Thoracic aorta (tissue), 2 donors: Measurements from ENCODE around the gene MRPL55. TPM values are rescaled to one million over a fixed set of nuclear protein-coding genes. Genes with fewer than 3 reads are reported as not detected.

Experiments used
- ATAC-seq: fragments of 150-250 bp; one replicate; pipeline ENCODE4 v1.8.0; 2017; ENCODE audit warnings: low read depth; ENCODE audit not compliant: insufficient number of reproducible peaks, low FRiP score
- DNase-seq: peaks from one replicate; pipeline ENCODE4 v3.0.0-alpha.2; 2020; ENCODE audit warnings: low spot score
- H3K27ac ChIP-seq, 2 donors: fragments of 200-600 bp; sonication (generic); 1 replicate in 1 of 2; 2 replicates in 1 of 2; pipeline ENCODE4 v1.5.1; 2016; ENCODE audit warnings: mild to moderate bottlenecking in 2 of 2, moderate library complexity in 2 of 2
- H3K27me3 ChIP-seq: fragments of 200-600 bp; sonication (generic); replicated peaks from 2 replicates; pipeline ENCODE4 v1.6.0; 2016; ENCODE audit warnings: mild to moderate bottlenecking; ENCODE audit not compliant: insufficient read depth
- H3K36me3 ChIP-seq: fragments of 200-600 bp; sonication (generic); one replicate; pipeline ENCODE4 v1.5.1; 2016
- H3K4me1 ChIP-seq, 2 donors: fragments of 200-600 bp; sonication (generic); 1 replicate in 1 of 2; 2 replicates in 1 of 2; pipeline versions ENCODE4 v1.5.1 to v1.6.0; 2016; ENCODE audit warnings: low read depth in 2 of 2, mild to moderate bottlenecking in 1 of 2; ENCODE audit not compliant: control insufficient read depth in 1 of 2
- H3K4me3 ChIP-seq: fragments of 200-600 bp; sonication (generic); 2 replicates; pipeline ENCODE4 v1.5.1; 2016; ENCODE audit warnings: mild to moderate bottlenecking
- H3K9me3 ChIP-seq: fragments of 200-600 bp; sonication (generic); 2 replicates; pipeline ENCODE4 v1.5.1; 2016
- CTCF ChIP-seq: fragments of 200-600 bp; sonication (generic); IDR thresholded peaks from one replicate; pipeline ENCODE4 v1.5.1; 2019; ENCODE audit warnings: antibody characterized with exemption
- total RNA-seq, 2 donors: library from RNA; depleted of rRNA; stranded (reverse); fragments of >200 nt; gene quantifications; one replicate each; pipeline versions ENCODE4 v1.1.0 to v1.2.3, GENCODE V29; 2016

The MRPL55 gene
- total RNA-seq, 2 donors from 2014 or later: 32.4 to 79.3 TPM

GRCh38 chr1:228110556-228110955, 1.5 kb upstream of the MRPL55 start:
- Histone ChIP-seq H3K27ac (peak overlapping the region in 1 of 2 donors; percentile 76), H3K9me3 (no peaks in the 10 kb centered on the region), H3K36me3 (peaks cover 10% of the 10 kb centered on the region), H3K27me3 (no peaks in the 10 kb centered on the region), H3K4me1 (peaks cover 10 to 25% of the 10 kb centered on the region in 2 donors), H3K4me3 (peak overlapping the region; percentile 93)
- ATAC-seq (no peak), DNase-seq (no peak)
- no peak for TF ChIP-seq CTCF

- no peak for TF ChIP-seq CTCF
- ATAC-seq (peak; percentile 15), DNase-seq (no peak)
- Histone ChIP-seq H3K9me3 (no peaks in the 10 kb centered on the region), H3K27ac (peak overlapping the region; percentile 76 to 90), H3K4me1 (peaks cover 10 to 25% of the 10 kb centered on the region in 2 donors), H3K27me3 (no peaks in the 10 kb centered on the region), H3K36me3 (peaks cover 10% of the 10 kb centered on the region), H3K4me3 (peak overlapping the region; percentile 93)
Observed at GRCh38 chr1:228109962-228110488, 926 bp upstream of the MRPL55 start.

GRCh38 chr1:228108742-228109072, 392 bp downstream of the MRPL55 start:
- H3K36me3 ChIP-seq: peaks cover 10% of the 10 kb centered on the region
- H3K9me3 ChIP-seq: no peaks in the 10 kb centered on the region
- no peak for TF ChIP-seq CTCF
- no peak for ATAC-seq
- H3K27ac ChIP-seq: peak overlapping the region; percentile 76 to 90
- no peaks in the 10 kb centered on the region for H3K27me3 ChIP-seq
- peaks cover 12 to 32% of the 10 kb centered on the region in 2 donors for H3K4me1 ChIP-seq
- H3K4me3 ChIP-seq: peak overlapping the region; percentile 93
- DNase-seq: no peak

DNA sequence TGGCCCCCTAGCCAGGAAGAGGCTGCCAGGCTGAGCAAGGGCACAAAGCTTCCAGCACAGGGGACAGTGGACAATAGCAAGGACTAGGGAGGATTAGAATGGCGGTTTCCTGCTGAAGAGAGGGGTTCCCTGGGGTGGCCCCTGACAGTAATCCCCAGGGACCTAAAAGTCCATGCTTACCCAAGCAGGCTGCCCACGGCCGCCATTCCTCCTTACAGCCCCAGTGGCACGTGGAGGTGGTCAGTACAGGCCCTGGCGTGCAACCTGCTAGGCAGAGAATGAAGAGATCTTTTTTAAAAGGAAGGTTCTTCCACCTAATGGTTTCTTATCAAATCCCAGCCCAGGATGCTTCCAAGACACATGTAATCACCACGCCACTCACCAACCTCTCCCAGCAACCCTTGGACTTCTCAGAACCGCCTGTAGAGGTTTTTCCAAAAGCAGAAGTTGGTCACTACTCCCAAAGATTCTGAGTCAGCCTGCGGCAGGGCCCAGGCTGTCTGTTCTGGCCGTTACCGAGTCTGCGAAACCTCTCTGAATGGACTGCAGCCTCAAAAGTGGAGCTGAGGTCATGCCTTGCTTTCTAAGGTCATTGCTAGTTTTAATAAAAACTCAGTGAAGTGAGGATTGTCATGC, 926 bp downstream of the MRPL55 start:
- Histone ChIP-seq H3K27ac (peak overlapping the region; percentile 76 to 90), H3K9me3 (no peaks in the 10 kb centered on the region), H3K4me1 (peaks cover 14 to 35% of the 10 kb centered on the region in 2 donors), H3K36me3 (peaks cover 10% of the 10 kb centered on the region), H3K4me3 (peak overlapping the region; percentile 93), H3K27me3 (no peaks in the 10 kb centered on the region)
- no peak for DNase-seq
- no peak for TF ChIP-seq CTCF
- ATAC-seq: no peak

- TF ChIP-seq CTCF: no peak
- Histone ChIP-seq H3K36me3 (peaks cover 10% of the 10 kb centered on the region), H3K27me3 (no peaks in the 10 kb centered on the region), H3K9me3 (no peaks in the 10 kb centered on the region), H3K4me3 (no peak overlapping the region), H3K4me1 (peaks cover 14 to 35% of the 10 kb centered on the region in 2 donors), H3K27ac (no peak overlapping the region)
- ATAC-seq (no peak), DNase-seq (no peak)
Observed at GRCh38 chr1:228107636-228108035, 1.5 kb downstream of the MRPL55 start.
